GM21528 (cell line): ENCODE measurements around the gene MARCO.
"Not testable (repeated sequence)": the region's sequence is repeated elsewhere in the genome, so short reads cannot be mapped to it uniquely, and the experiment has no call there.

ENCODE experiments used
- ATAC-seq: cut with Tn5 transposase; IDR thresholded peaks from one replicate; pipeline ENCODE4 v1.9.1; 2021; ENCODE audit warnings: mild to moderate bottlenecking, moderate library complexity; ENCODE audit not compliant: unreplicated experiment, low FRiP score

MARCO gene

GRCh38 chr2:118994172-118994700 is 52.2 kb downstream of the MARCO start:
- no peak for ATAC-seq

- ATAC-seq, result no peak
Measured at GRCh38 chr2:118994778-118995177, 52.8 kb downstream of the MARCO start.

- not testable (repeated sequence) for ATAC-seq
Measured at GRCh38 chr2:119003856-119004255, 61.9 kb downstream of the MARCO start.

- ATAC-seq, result no peak
Measured at GRCh38 chr2:119004602-119005001, 62.6 kb downstream of the MARCO start.

- no peak for ATAC-seq
Measured at GRCh38 chr2:119005051-119005450, 63.1 kb downstream of the MARCO start.

- no peak for ATAC-seq
Measured at GRCh38 chr2:119005555-119005954, 63.6 kb downstream of the MARCO start.

- no peak for ATAC-seq
Measured at GRCh38 chr2:119006441-119006840, 64.4 kb downstream of the MARCO start.

- ATAC-seq, result no peak
Measured at GRCh38 chr2:119008108-119008507, 66.1 kb downstream of the MARCO start.

- ATAC-seq, result no peak
Measured at GRCh38 chr2:119009110-119009509, 67.1 kb downstream of the MARCO start.

- no peak for ATAC-seq
Measured at GRCh38 chr2:119010336-119010735, 68.3 kb downstream of the MARCO start.

- no peak for ATAC-seq
Measured at GRCh38 chr2:119011162-119011909, 69.3 kb downstream of the MARCO start.

GRCh38 chr2:119011910-119012209 is 69.9 kb downstream of the MARCO start:
- no peak for ATAC-seq

- no peak for ATAC-seq
Measured at GRCh38 chr2:119012345-119013301, 70.6 kb downstream of the MARCO start.

GRCh38 chr2:119013671-119014070 is 71.7 kb downstream of the MARCO start:
- ATAC-seq, result no peak

GRCh38 chr2:119015845-119016244 is 73.9 kb downstream of the MARCO start:
- no peak for ATAC-seq

- ATAC-seq, result no peak
Measured at GRCh38 chr2:119019521-119019920, 77.5 kb downstream of the MARCO start.

GRCh38 chr2:119022678-119023077 is 80.7 kb downstream of the MARCO start:
- ATAC-seq, result no peak

GRCh38 chr2:119023534-119023933 is 81.5 kb downstream of the MARCO start:
- no peak for ATAC-seq

GRCh38 chr2:119024152-119024551 is 82.2 kb downstream of the MARCO start:
- no peak for ATAC-seq

- no peak for ATAC-seq
Measured at GRCh38 chr2:119024568-119024967, 82.6 kb downstream of the MARCO start.

- ATAC-seq, result no peak
Measured at GRCh38 chr2:119025013-119025412, 83.0 kb downstream of the MARCO start.
